Upper lobe of left lung (tissue), 6 donors: ENCODE results near the gene SMIM44. TPM values are rescaled to one million over a fixed set of nuclear protein-coding genes. Genes with fewer than 3 reads are reported as not detected.
"Not testable (repeated sequence)": the region's sequence is repeated elsewhere in the genome, so short reads cannot be mapped to it uniquely, and the experiment has no call there.

Source experiments
- ATAC-seq, 2 donors: fragments of 200-7000 bp; cut with Tn5 transposase; one replicate each; pipeline ENCODE4 v1.9.1; 2022; ENCODE audit warnings: mild to moderate bottlenecking in 2 of 2, moderate library complexity in 2 of 2; ENCODE audit not compliant: low FRiP score in 2 of 2
- DNase-seq, 2 donors: peaks; one replicate each; pipeline ENCODE4 v3.0.0-alpha.2; 2019 to 2020
- H3K27ac ChIP-seq, 4 donors: fragments of 200-600 bp; sonication (generic); one replicate each; pipeline ENCODE4 v1.5.1; 2016 to 2019
- H3K27me3 ChIP-seq, 4 donors: fragments of 200-600 bp; sonication (generic); one replicate each; pipeline ENCODE4 v1.5.1; 2017 to 2019
- H3K36me3 ChIP-seq, 4 donors: fragments of 200-600 bp; sonication (generic); one replicate each; pipeline ENCODE4 v1.5.1; 2016 to 2019
- H3K4me1 ChIP-seq, 4 donors: fragments of 200-600 bp; sonication (generic); one replicate each; pipeline ENCODE4 v1.5.1; 2018 to 2019
- H3K4me3 ChIP-seq, 4 donors: fragments of 200-600 bp; sonication (generic); one replicate each; pipeline ENCODE4 v1.5.1; 2017 to 2019; ENCODE audit warnings: mild to moderate bottlenecking in 2 of 4, moderate library complexity in 1 of 4
- H3K9me3 ChIP-seq, 4 donors: fragments of 200-600 bp; sonication (generic); one replicate each; pipeline ENCODE4 v1.5.1; 2018 to 2019
- CTCF ChIP-seq, 6 experiments: fragments of 450-650 bp in 4 of 6; fragments of 200-600 bp in 2 of 6; sonication (generic) in 2 of 6; IDR thresholded peaks; one replicate each; pipeline ENCODE4 v1.5.1; 2016 to 2019; ENCODE audit warnings: antibody characterized with exemption in 6 of 6
- EP300 ChIP-seq, 4 donors: sonication (generic); formaldehyde crosslinking; IDR thresholded peaks; one replicate each; pipeline ENCODE4 v1.5.1; 2017; ENCODE audit warnings: antibody characterized with exemption in 4 of 4, control low read depth in 2 of 4
- POLR2A ChIP-seq, 4 donors: fragments of 450-650 bp; IDR thresholded peaks; one replicate each; pipeline ENCODE4 v1.5.1; 2016 to 2017; ENCODE audit warnings: antibody characterized with exemption in 4 of 4, mild to moderate bottlenecking in 2 of 4
- POLR2AphosphoS5 ChIP-seq, 2 donors: sonication (generic); formaldehyde crosslinking; IDR thresholded peaks; one replicate each; pipeline ENCODE4 v1.5.1; 2017; ENCODE audit warnings: antibody characterized with exemption in 2 of 2
- WGBS, 2 donors: methylation state at CpG; one replicate each; pipeline ENCODE4 v1.1.5; 2017 to 2018; 5-methylcytosine and 5-hydroxymethylcytosine counted together
- total RNA-seq, 6 donors: library from RNA; depleted of rRNA in 4 of 6; stranded (reverse); fragments of >200 nt in 4 of 6; gene quantifications; one replicate each; pipeline versions ENCODE4 v1.1.0 to v1.2.1, GENCODE V29; 2016 to 2021
- donor health status: DM: no; HTN: no; CAD: no; lungs with moderate emphysema.
- donor health status: DM: no; HTN: yes; CAD: no; lungs with severe emphysema.

Gene SMIM44
- total RNA-seq = not detected

DNA sequence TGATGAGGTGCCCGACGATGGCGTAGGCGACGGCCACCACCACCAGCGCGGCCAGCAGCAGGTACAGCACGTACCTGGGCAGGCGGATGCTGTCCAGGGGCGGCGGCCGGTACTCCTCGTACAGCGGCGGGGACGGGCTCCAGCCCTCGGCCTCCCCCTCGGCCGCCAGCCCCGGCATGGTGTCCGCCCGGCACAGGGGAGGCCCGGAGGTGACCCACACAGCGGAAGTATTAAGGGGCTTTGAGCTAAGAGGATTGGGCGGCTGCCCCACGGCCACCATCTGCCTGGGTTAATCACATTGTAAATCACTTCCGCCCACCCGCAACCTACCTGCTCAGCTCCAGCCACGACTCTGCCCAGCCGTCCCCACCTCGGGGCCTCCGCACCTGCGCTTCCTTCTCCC lies at the start of gene SMIM44:
SMIM44 (minus strand) TSS at position 216 of the 403 bp plus-strand sequence; CDS start at position 178, 38 bp downstream.
- Histone ChIP-seq H3K36me3 (no peaks in the 10 kb centered on the region), H3K4me1 (peaks cover 0 to 16% (median 0%) of the 10 kb centered on the region in 4 donors), H3K9me3 (no peaks in the 10 kb centered on the region), H3K27me3 (peaks cover 0 to 29% (median 10%) of the 10 kb centered on the region in 4 donors), H3K4me3 (no peak within 1 kb of the TSS), H3K27ac (no peak within 1 kb of the TSS)
- ATAC-seq (no peak), DNase-seq (no peak)
- TF ChIP-seq CTCF (IDR thresholded peaks at IDR 0.05) = no peak
- TF ChIP-seq POLR2AphosphoS5 (IDR thresholded peaks at IDR 0.05) = no peak
- no peak for TF ChIP-seq POLR2A (IDR thresholded peaks at IDR 0.05)
- TF ChIP-seq EP300 (IDR thresholded peaks at IDR 0.05) = no peak
- WGBS, 2 donors = 79 to 83% methylated on average over 10 to 33 of the region's 33 CpGs

DNA sequence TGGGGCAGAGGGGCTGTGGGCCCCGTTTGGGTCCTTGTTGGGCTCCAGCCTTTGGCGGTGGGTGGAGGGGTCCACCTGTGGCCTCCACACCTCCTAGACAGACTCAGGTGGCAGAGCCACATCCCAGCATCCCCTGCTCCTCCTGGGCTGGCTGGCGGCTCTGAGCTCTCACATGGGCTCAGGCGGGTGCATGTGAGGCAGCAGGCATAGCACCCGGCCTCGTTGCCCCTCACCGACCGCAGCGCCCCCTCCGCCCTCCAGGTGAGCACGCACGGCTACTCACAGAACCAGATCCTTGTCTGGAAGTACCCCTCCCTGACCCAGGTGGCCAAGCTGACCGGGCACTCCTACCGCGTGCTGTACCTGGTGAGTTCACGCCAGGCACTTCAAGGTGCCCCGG lies 49.8 kb upstream of the SMIM44 start:
- H3K9me3 ChIP-seq = no peaks in the 10 kb centered on the region
- no peak overlapping the region for H3K4me3 ChIP-seq
- no peaks in the 10 kb centered on the region for H3K4me1 ChIP-seq
- no peak for DNase-seq
- TF ChIP-seq POLR2A (IDR thresholded peaks at IDR 0.05) = no peak
- TF ChIP-seq CTCF (IDR thresholded peaks at IDR 0.05) = no peak
- TF ChIP-seq POLR2AphosphoS5 (IDR thresholded peaks at IDR 0.05) = no peak
- no peak for TF ChIP-seq EP300 (IDR thresholded peaks at IDR 0.05)
- ATAC-seq = no peak
- no peaks in the 10 kb centered on the region for H3K27me3 ChIP-seq
- H3K27ac ChIP-seq = no peak overlapping the region
- H3K36me3 ChIP-seq = peaks cover 11 to 79% (median 61%) of the 10 kb centered on the region in 4 donors
- WGBS, 2 donors = 91 to 100% methylated on average over 4 to 15 of the region's 17 CpGs

- H3K27ac ChIP-seq = no peak overlapping the region
- no peaks in the 10 kb centered on the region for H3K4me1 ChIP-seq
- H3K27me3 ChIP-seq = no peaks in the 10 kb centered on the region
- TF ChIP-seq CTCF (IDR thresholded peaks at IDR 0.05) (no peak), POLR2AphosphoS5 (IDR thresholded peaks at IDR 0.05) (no peak), EP300 (IDR thresholded peaks at IDR 0.05) (no peak), POLR2A (IDR thresholded peaks at IDR 0.05) (no peak)
- ATAC-seq (no peak), DNase-seq (peak in 1 of 2 donors; percentile 79)
- WGBS, 2 donors = 94 to 97% methylated on average over 9 to 20 of the region's 33 CpGs
- peaks cover 15 to 79% (median 68%) of the 10 kb centered on the region in 4 donors for H3K36me3 ChIP-seq
- H3K9me3 ChIP-seq = no peaks in the 10 kb centered on the region
- H3K4me3 ChIP-seq = no peak overlapping the region
Measured at GRCh38 chr19:3532154-3532786, 49.0 kb upstream of the SMIM44 start.

GRCh38 chr19:3531716-3532115 lies 48.5 kb upstream of the SMIM44 start:
- TF ChIP-seq POLR2A (IDR thresholded peaks at IDR 0.05) (no peak), EP300 (IDR thresholded peaks at IDR 0.05) (no peak), CTCF (IDR thresholded peaks at IDR 0.05) (no peak), POLR2AphosphoS5 (IDR thresholded peaks at IDR 0.05) (no peak)
- no peaks in the 10 kb centered on the region for H3K27me3 ChIP-seq
- DNase-seq = peak in 1 of 2 donors; percentile 75
- no peaks in the 10 kb centered on the region for H3K9me3 ChIP-seq
- no peaks in the 10 kb centered on the region for H3K4me1 ChIP-seq
- ATAC-seq = no peak
- H3K4me3 ChIP-seq = no peak overlapping the region
- no peak overlapping the region for H3K27ac ChIP-seq
- WGBS, 2 donors = 94 to 100% methylated on average over 4 to 23 of the region's 29 CpGs
- H3K36me3 ChIP-seq = peaks cover 15 to 79% (median 74%) of the 10 kb centered on the region in 4 donors

DNA sequence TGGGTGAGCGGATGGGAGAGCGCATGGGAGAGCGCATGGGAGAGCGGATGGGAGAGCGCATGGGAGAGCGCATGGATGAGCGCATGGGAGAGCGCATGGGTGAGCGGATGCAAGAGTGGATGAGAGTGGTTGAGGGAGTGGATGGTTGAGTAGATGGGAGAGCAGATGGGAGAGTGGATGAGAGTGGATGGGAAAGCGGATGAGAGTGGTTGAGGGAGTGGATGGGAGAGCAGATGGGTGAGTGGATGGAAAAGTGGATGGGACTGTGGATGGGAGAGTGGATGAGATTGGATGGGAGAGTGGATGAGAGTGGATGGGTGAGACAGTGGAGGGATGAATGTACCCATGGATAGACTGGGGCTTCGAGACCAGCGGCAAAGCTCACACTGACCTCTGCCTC lies 47.1 kb upstream of the SMIM44 start:
- TF ChIP-seq CTCF (IDR thresholded peaks at IDR 0.05) (no peak), POLR2AphosphoS5 (IDR thresholded peaks at IDR 0.05) (no peak), EP300 (IDR thresholded peaks at IDR 0.05) (no peak)
- Histone ChIP-seq H3K4me1 (no peaks in the 10 kb centered on the region), H3K36me3 (peaks cover 19 to 78% (median 77%) of the 10 kb centered on the region in 4 donors), H3K27ac (no peak overlapping the region), H3K4me3 (no peak overlapping the region), H3K9me3 (no peaks in the 10 kb centered on the region), H3K27me3 (no peaks in the 10 kb centered on the region)
- 92 to 96% methylated on average over 12 of the region's 12 CpGs for WGBS, 2 donors
- ATAC-seq = no peak
- no peak for DNase-seq

DNA sequence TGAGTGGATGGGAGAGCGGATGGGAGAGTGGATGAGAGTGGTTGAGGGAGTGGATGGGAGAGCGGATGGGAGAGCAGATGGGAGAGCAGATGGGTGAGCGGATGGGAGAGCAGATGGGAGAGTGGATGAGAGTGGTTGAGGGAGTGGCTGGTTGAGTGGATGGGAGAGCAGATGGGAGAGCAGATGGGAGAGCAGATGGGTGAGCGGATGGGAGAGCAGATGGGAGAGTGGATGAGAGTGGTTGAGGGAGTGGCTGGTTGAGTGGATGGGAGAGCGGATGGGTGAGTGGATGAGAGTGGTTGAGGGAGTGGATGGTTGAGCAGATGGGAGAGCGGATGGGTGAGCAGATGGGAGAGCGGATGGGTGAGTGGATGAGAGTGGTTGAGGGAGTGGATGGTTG lies 46.1 kb upstream of the SMIM44 start:
- peaks cover 19 to 76% (median 75%) of the 10 kb centered on the region in 4 donors for H3K36me3 ChIP-seq

More for the DNA sequence above, 46.1 kb upstream of the SMIM44 start:
- not testable (repeated sequence) for ATAC-seq, H3K27ac ChIP-seq, H3K27me3 ChIP-seq, H3K4me1 ChIP-seq, H3K4me3 ChIP-seq, H3K9me3 ChIP-seq, DNase-seq
- 90 to 92% methylated on average over 7 of the region's 7 CpGs for WGBS, 2 donors
